PC-3 (cell line): ENCODE measurements around the gene RBM12. TPM values are rescaled to one million over a fixed set of nuclear protein-coding genes. Genes with fewer than 3 reads are reported as not detected.

Experiments used
- ATAC-seq: fragments of 200-7000 bp; cut with Tn5 transposase; 2 replicates; pipeline ENCODE4 v1.9.1; 2020; ENCODE audit warnings: mild to moderate bottlenecking, moderate library complexity
- BruUV-seq: library from RNA; stranded (reverse); fragments of 400-500 nt; replicated peaks from 2 replicates; lab custom pipeline; 2021; lab: Mats Ljungman, UMichigan
- CTCF ChIA-PET: fragments of 300-600 bp; sonication (Branson Sonifier 250); formaldehyde crosslinking; loops from one replicate; lab custom pipeline; 2022; ENCODE audit warnings: antibody characterized with exemption; lab: Charles Lee
- POLR2A ChIA-PET: fragments of 300-600 bp; sonication (Branson Sonifier 250); formaldehyde crosslinking; loops from one replicate; lab custom pipeline; 2022; ENCODE audit warnings: antibody characterized with exemption; ENCODE audit not compliant: unreplicated experiment; lab: Charles Lee
- DNase-seq: peaks from one replicate; pipeline ENCODE4 v3.0.0-alpha.2; 2015
- H2AFZ ChIP-seq: fragments of 300-600 bp; sonication (generic); 2 replicates; pipeline ENCODE4 v1.6.0; 2016; ENCODE audit warnings: antibody characterized with exemption, low read length
- H3F3A ChIP-seq: fragments of 300-600 bp; sonication (generic); one replicate; pipeline ENCODE4 v1.6.0; 2017; ENCODE audit warnings: antibody characterized with exemption, low read length, control low read depth, mild to moderate bottlenecking; ENCODE audit not compliant: unreplicated experiment
- H3K27ac ChIP-seq: fragments of 300-600 bp; sonication (generic); 2 replicates; pipeline ENCODE4 v1.5.1; 2016; ENCODE audit warnings: mild to moderate bottlenecking, low read length
- H3K27me3 ChIP-seq: fragments of 300-600 bp; sonication (generic); 2 replicates; pipeline ENCODE4 v1.6.1; 2016; ENCODE audit warnings: low read length, mixed read lengths
- H3K36me3 ChIP-seq: fragments of 300-600 bp; sonication (generic); 2 replicates; pipeline ENCODE4 v1.6.1; 2016; ENCODE audit warnings: low read depth, mixed run types, low read length, mixed read lengths
- H3K4me1 ChIP-seq: fragments of 300-600 bp; sonication (generic); 2 replicates; pipeline ENCODE4 v1.5.1; 2016; ENCODE audit warnings: low read length; ENCODE audit not compliant: insufficient read depth
- H3K4me2 ChIP-seq: fragments of 300-600 bp; sonication (generic); 2 replicates; pipeline ENCODE4 v1.6.0; 2016; ENCODE audit warnings: low read length
- H3K4me3 ChIP-seq: fragments of 300-600 bp; sonication (generic); 2 replicates; pipeline ENCODE4 v1.5.1; 2016; ENCODE audit warnings: mild to moderate bottlenecking, low read length, mixed read lengths
- H3K79me2 ChIP-seq: fragments of 300-600 bp; sonication (generic); 2 replicates; pipeline ENCODE4 v1.6.1; 2017; ENCODE audit warnings: low read length, mixed read lengths
- H3K9ac ChIP-seq: fragments of 300-600 bp; sonication (generic); 2 replicates; pipeline ENCODE4 v1.6.0; 2016; ENCODE audit warnings: mild to moderate bottlenecking, low read length
- H3K9me2 ChIP-seq: fragments of 300-600 bp; sonication (generic); replicated peaks from 2 replicates; pipeline ENCODE4 v1.6.1; 2016; ENCODE audit warnings: mixed run types, low read length, mixed read lengths
- H3K9me3 ChIP-seq: fragments of 300-600 bp; sonication (generic); 2 replicates; pipeline ENCODE4 v1.6.1; 2016; ENCODE audit warnings: low read length, mixed read lengths
- H4K20me1 ChIP-seq: fragments of 300-600 bp; sonication (generic); 2 replicates; pipeline ENCODE4 v1.6.1; 2016; ENCODE audit warnings: low read length, mixed read lengths
- CTCF ChIP-seq: fragments of 300-600 bp; sonication (generic); conservative IDR thresholded peaks from 2 replicates; pipeline ENCODE4 v1.5.1; 2017; ENCODE audit warnings: antibody characterized with exemption, low read depth, mild to moderate bottlenecking, low read length
- EZH2 ChIP-seq: fragments of 300-600 bp; sonication (generic); IDR thresholded peaks from one replicate; pipeline ENCODE4 v1.6.1; 2017; ENCODE audit warnings: antibody characterized with exemption, mild to moderate bottlenecking, low read length; ENCODE audit not compliant: unreplicated experiment
- EZH2phosphoT487 ChIP-seq: fragments of 300-600 bp; sonication (generic); IDR thresholded peaks from 2 replicates; pipeline ENCODE4 v1.6.1; 2018; ENCODE audit warnings: mild to moderate bottlenecking, antibody characterized with exemption, low read length, borderline replicate concordance
- intact Hi-C: fragments of 100-400 bp; cut with micrococcal nuclease; formaldehyde crosslinking; loops from 2 replicates; pipeline ENCODE4 v1.9.0; 2023
- total RNA-seq: library from RNA; depleted of rRNA; stranded (reverse); fragments of >200 nt; gene quantifications from 2 replicates; pipeline ENCODE4 v1.2.3, GENCODE V29; 2014

RBM12 gene
- total RNA-seq, 1 experiment from 2014 or later = 53.6 TPM

GRCh38 chr20:35653893-35654292 lies 10.8 kb downstream of the RBM12 start:
- Histone ChIP-seq H3K4me3 (no peak overlapping the region), H3K27ac (no peak overlapping the region), H3K9ac (no peak overlapping the region), H3K36me3 (peaks cover 56% of the 10 kb centered on the region), H3F3A (peaks cover 3% of the 10 kb centered on the region), H3K9me3 (no peaks in the 10 kb centered on the region), H3K79me2 (peaks cover 100% of the 10 kb centered on the region), H4K20me1 (peaks cover 78% of the 10 kb centered on the region), H2AFZ (no peak overlapping the region), H3K4me2 (no peak overlapping the region), H3K9me2 (no peaks in the 10 kb centered on the region), H3K27me3 (no peaks in the 10 kb centered on the region), H3K4me1 (no peaks in the 10 kb centered on the region)
- TF ChIP-seq EZH2 (no peak), EZH2phosphoT487 (no peak), CTCF (no peak)
- TSS peak; percentile 10 for BruUV-seq
- CTCF ChIA-PET = no interaction called here
- POLR2A ChIA-PET = no interaction called here
- no peak for ATAC-seq
- DNase-seq = no peak
- intact Hi-C loops = no loop called here

- Histone ChIP-seq H3K79me2 (peaks cover 100% of the 10 kb centered on the region), H3K9me2 (no peaks in the 10 kb centered on the region), H3K36me3 (peaks cover 56% of the 10 kb centered on the region), H3K27me3 (no peaks in the 10 kb centered on the region), H3K4me1 (no peaks in the 10 kb centered on the region), H4K20me1 (peaks cover 76% of the 10 kb centered on the region), H2AFZ (no peak overlapping the region), H3K9ac (no peak overlapping the region), H3K4me3 (no peak overlapping the region), H3F3A (peaks cover 3% of the 10 kb centered on the region), H3K4me2 (no peak overlapping the region), H3K27ac (no peak overlapping the region), H3K9me3 (no peaks in the 10 kb centered on the region)
- BruUV-seq = no TSS peak
- no peak for DNase-seq
- no peak for TF ChIP-seq EZH2
- TF ChIP-seq EZH2phosphoT487 = no peak
- TF ChIP-seq CTCF = no peak
- POLR2A ChIA-PET = no interaction called here
- CTCF ChIA-PET = no interaction called here
- intact Hi-C loops = no loop called here
- no peak for ATAC-seq
Measured at GRCh38 chr20:35653430-35653734, 11.3 kb downstream of the RBM12 start.

GRCh38 chr20:35652641-35653429 lies 11.9 kb downstream of the RBM12 start:
- H3K9me3 ChIP-seq = no peaks in the 10 kb centered on the region
- ChIA-PET POLR2A (no interaction called here), CTCF (no interaction called here)
- H2AFZ ChIP-seq = no peak overlapping the region
- TF ChIP-seq EZH2 = no peak
- no peak for TF ChIP-seq CTCF
- TF ChIP-seq EZH2phosphoT487 = no peak
- H3K4me3 ChIP-seq = no peak overlapping the region
- no TSS peak for BruUV-seq
- no peak overlapping the region for H3K9ac ChIP-seq
- no peak for ATAC-seq
- H4K20me1 ChIP-seq = peaks cover 73% of the 10 kb centered on the region
- H3K27me3 ChIP-seq = no peaks in the 10 kb centered on the region
- H3K79me2 ChIP-seq = peaks cover 100% of the 10 kb centered on the region
- no peaks in the 10 kb centered on the region for H3K9me2 ChIP-seq
- peaks cover 56% of the 10 kb centered on the region for H3K36me3 ChIP-seq
- peaks cover 3% of the 10 kb centered on the region for H3F3A ChIP-seq
- intact Hi-C loops = no loop called here
- H3K4me1 ChIP-seq = no peaks in the 10 kb centered on the region
- H3K4me2 ChIP-seq = no peak overlapping the region
- no peak for DNase-seq
- H3K27ac ChIP-seq = no peak overlapping the region
